SK-N-SH (cell line): ENCODE measurements around the gene AUTS2. TPM values are rescaled to one million over a fixed set of nuclear protein-coding genes. Genes with fewer than 3 reads are reported as not detected.

Experiments used
- CTCF ChIA-PET: fragments of 300-600, 350-600 bp; formaldehyde crosslinking; extraction: SDS; loops from one replicate; lab custom pipeline; 2021; lab: Yijun Ruan, JAX
- POLR2A ChIA-PET: fragments of 350-600 bp; sonication (Branson Sonifier 250); formaldehyde crosslinking; extraction: SDS; loops from one replicate; lab custom pipeline; 2020; ENCODE audit warnings: antibody characterized with exemption, inconsistent platforms; lab: Yijun Ruan, JAX
- DNase-seq: peaks from one replicate; pipeline ENCODE4 v3.0.0; 2012
- H2AFZ ChIP-seq: fragments of 200-600 bp; sonication (generic); 2 replicates; pipeline ENCODE4 v1.8.1; 2016; ENCODE audit warnings: antibody characterized with exemption, mild to moderate bottlenecking, low read depth
- H3F3A ChIP-seq: fragments of 200-600 bp; sonication (generic); replicated peaks from 2 replicates; pipeline ENCODE3; 2016; ENCODE audit warnings: antibody characterized with exemption, mild to moderate bottlenecking; ENCODE audit not compliant: insufficient read depth
- H3K27ac ChIP-seq, 2 experiments: fragments of 200-500 bp in 1 of 2; fragments of 200-600 bp in 1 of 2; sonication (Bioruptor generic) in 1 of 2; sonication (generic), shearing (Covaris generic) in 1 of 2; 2 replicates each; pipeline versions ENCODE4 v1.5.1 to v1.6.1; 2014 to 2016; ENCODE audit warnings: low read depth in 2 of 2, inconsistent platforms in 1 of 2, low read length in 1 of 2, mild to moderate bottlenecking in 1 of 2, mixed read lengths in 1 of 2
- H3K27me3 ChIP-seq: fragments of 200-600 bp; sonication (generic), shearing (Covaris generic); 2 replicates; pipeline ENCODE4 v1.6.1; 2016; ENCODE audit warnings: mixed run types; ENCODE audit not compliant: insufficient read depth
- H3K36me3 ChIP-seq, 2 experiments: fragments of 200-500 bp in 1 of 2; fragments of 200-600 bp in 1 of 2; sonication (Bioruptor generic) in 1 of 2; sonication (generic) in 1 of 2; replicated peaks in 1 of 2; 2 replicates each; pipeline versions ENCODE3 to v1.5.1; 2014 to 2016; ENCODE audit warnings: low read length in 1 of 2, mild to moderate bottlenecking in 1 of 2; ENCODE audit not compliant: insufficient read depth in 2 of 2, control insufficient read depth in 1 of 2
- H3K4me1 ChIP-seq, 2 experiments: fragments of 200-500 bp in 1 of 2; fragments of 200-600 bp in 1 of 2; sonication (Bioruptor generic) in 1 of 2; sonication (generic), shearing (Covaris generic) in 1 of 2; 2 replicates each; pipeline versions ENCODE4 v1.5.1 to v1.6.1; 2014 to 2016; ENCODE audit warnings: low read depth in 1 of 2, low read length in 1 of 2, mixed run types in 1 of 2; ENCODE audit not compliant: insufficient read depth in 2 of 2, control insufficient read depth in 1 of 2
- H3K4me2 ChIP-seq: fragments of 200-600 bp; sonication (generic), shearing (Covaris generic); 2 replicates; pipeline ENCODE4 v1.6.1; 2017; ENCODE audit warnings: mixed run types
- H3K4me3 ChIP-seq, 2 experiments: fragments of 200-500 bp in 1 of 2; fragments of 200-600 bp in 1 of 2; sonication (Bioruptor generic) in 1 of 2; sonication (generic), shearing (Covaris generic) in 1 of 2; 2 replicates each; pipeline versions ENCODE4 v1.5.1 to v1.8.1; 2014 to 2016; ENCODE audit warnings: low read depth in 2 of 2, inconsistent platforms in 1 of 2, low read length in 1 of 2, mild to moderate bottlenecking in 1 of 2, mixed read lengths in 1 of 2, moderate library complexity in 1 of 2
- H3K79me2 ChIP-seq: fragments of 200-600 bp; sonication (generic); 2 replicates; pipeline ENCODE4 v1.8.1; 2017; ENCODE audit warnings: mild to moderate bottlenecking; ENCODE audit not compliant: insufficient read depth
- H3K9ac ChIP-seq: fragments of 200-600 bp; sonication (generic); 2 replicates; pipeline ENCODE4 v1.6.1; 2017; ENCODE audit warnings: mixed run types
- H3K9me2 ChIP-seq: fragments of 200-600 bp; sonication (generic); 2 replicates; pipeline ENCODE4 v1.6.1; 2017; ENCODE audit warnings: mixed run types
- H3K9me3 ChIP-seq: fragments of 200-600 bp; sonication (generic); 2 replicates; pipeline ENCODE4 v1.6.1; 2017; ENCODE audit warnings: mixed run types, mild to moderate bottlenecking, moderate library complexity
- H4K20me1 ChIP-seq: fragments of 200-600 bp; sonication (generic); 2 replicates; pipeline ENCODE4 v1.6.1; 2017; ENCODE audit warnings: mild to moderate bottlenecking, mixed run types; ENCODE audit not compliant: insufficient read depth
- EP300 ChIP-seq, 2 experiments: IDR thresholded peaks; 2 replicates each; pipeline versions ENCODE4 v1.4.0 to v1.6.1; 2012; ENCODE audit warnings: borderline replicate concordance in 1 of 2, low read depth in 1 of 2, low read length in 1 of 2
- GABPA ChIP-seq: IDR thresholded peaks from 2 replicates; pipeline ENCODE4 v1.4.0; 2012; ENCODE audit warnings: low read depth, mild to moderate bottlenecking
- IRF3 ChIP-seq: fragments of 150-350 bp; IDR thresholded peaks from 2 replicates; pipeline ENCODE4 v1.6.1; 2016; ENCODE audit warnings: mild to moderate bottlenecking, low read depth, low read length
- JUND ChIP-seq: IDR thresholded peaks from 2 replicates; pipeline ENCODE4 v1.4.0; 2012
- MAX ChIP-seq: IDR thresholded peaks from 2 replicates; pipeline ENCODE4 v1.4.0; 2012; ENCODE audit warnings: low read depth
- MXI1 ChIP-seq: IDR thresholded peaks from 2 replicates; pipeline ENCODE4 v1.6.1; 2012; ENCODE audit warnings: mild to moderate bottlenecking, low read depth, low read length, improper control_type of control experiment
- NFIC ChIP-seq: IDR thresholded peaks from 2 replicates; pipeline ENCODE4 v1.4.0; 2012; ENCODE audit warnings: borderline replicate concordance
- NRF1 ChIP-seq: IDR thresholded peaks from 2 replicates; pipeline ENCODE4 v1.6.1; 2012; ENCODE audit warnings: low read depth, mild to moderate bottlenecking, low read length
- RAD21 ChIP-seq: IDR thresholded peaks from 2 replicates; pipeline ENCODE4 v1.6.1; 2012; ENCODE audit warnings: mild to moderate bottlenecking, low read length
- RCOR1 ChIP-seq: fragments of 150-350 bp; IDR thresholded peaks from 2 replicates; pipeline ENCODE4 v1.6.1; 2017; ENCODE audit warnings: antibody characterized with exemption, low read length
- REST ChIP-seq: IDR thresholded peaks from 2 replicates; pipeline ENCODE4 v1.6.1; 2012; ENCODE audit warnings: mild to moderate bottlenecking, low read depth, low read length, moderate library complexity
- RFX5 ChIP-seq: IDR thresholded peaks from 2 replicates; pipeline ENCODE4 v1.6.1; 2012; ENCODE audit warnings: mild to moderate bottlenecking, improper control_type of control experiment, low read length
- RXRA ChIP-seq: IDR thresholded peaks from 2 replicates; pipeline ENCODE4 v1.4.0; 2012; ENCODE audit warnings: low read depth, mild to moderate bottlenecking, borderline replicate concordance
- SIN3A ChIP-seq: IDR thresholded peaks from 2 replicates; pipeline ENCODE4 v1.6.1; 2012; ENCODE audit warnings: low read depth, mild to moderate bottlenecking, low read length, moderate library complexity, borderline replicate concordance
- TAF1 ChIP-seq: IDR thresholded peaks from 2 replicates; pipeline ENCODE4 v1.6.1; 2012; ENCODE audit warnings: low read depth, mild to moderate bottlenecking, low read length, moderate library complexity, borderline replicate concordance
- TCF12 ChIP-seq: IDR thresholded peaks from 2 replicates; pipeline ENCODE4 v1.4.0; 2012
- TEAD4 ChIP-seq: IDR thresholded peaks from 2 replicates; pipeline ENCODE4 v1.4.0; 2012; ENCODE audit warnings: mild to moderate bottlenecking, borderline replicate concordance; ENCODE audit not compliant: insufficient read depth
- WGBS: methylation state at CpG from one replicate; pipeline ENCODE4 v1.1.6; 2017; ENCODE audit warnings: low lambda C conversion rate; 5-methylcytosine and 5-hydroxymethylcytosine counted together
- polyA plus RNA-seq, 3 experiments: library from polyadenylated mRNA; depleted of rRNA; stranded (reverse); fragments of >200 nt; gene quantifications; 2 replicates each; pipeline ENCODE4 v1.2.3, GENCODE V29; 2012
- TF ChIP-seq, protein P1 (sequence below): fragments of 200-600 bp; sonication (generic); IDR thresholded peaks from 2 replicates; pipeline ENCODE4 v1.6.1; 2017; ENCODE audit warnings: antibody characterized with exemption, mild to moderate bottlenecking, moderate library complexity
- TF ChIP-seq, protein P2 (sequence below): fragments of 150-350 bp; IDR thresholded peaks from 2 replicates; pipeline ENCODE4 v1.6.1; 2017; ENCODE audit warnings: antibody characterized with exemption, low read length, low read depth, borderline replicate concordance
- TF ChIP-seq, protein P3 (sequence below): IDR thresholded peaks from 2 replicates; pipeline ENCODE4; 2012

The AUTS2 gene
- polyA plus RNA-seq, 1 of the 3 experiments (the other 2 are of a cell fraction): 15.6 TPM

GRCh38 chr7:70793821-70794220 is 1195.5 kb downstream of the AUTS2 start:
- no peak overlapping the region for H2AFZ ChIP-seq
- DNase-seq: no peak
- 87% methylated on average over 9 of the region's 9 CpGs for WGBS
- no peaks in the 10 kb centered on the region for H4K20me1 ChIP-seq
- no peak overlapping the region for H3K27ac ChIP-seq
- TF ChIP-seq TAF1: no peak
- no peak for TF ChIP-seq MAX
- TF ChIP-seq NRF1: no peak
- TF ChIP-seq RAD21: no peak
- no peak for TF ChIP-seq IRF3
- no peak for TF ChIP-seq REST
- no peak for TF ChIP-seq TEAD4
- no peak for TF ChIP-seq EP300 (IDR thresholded peaks at IDR 0.05; ENCODE audit: borderline replicate concordance in 1 of 2, low read depth in 1 of 2, low read length in 1 of 2)
- no peak for TF ChIP-seq JUND
- no peak for TF ChIP-seq SIN3A
- no peak for TF ChIP-seq RFX5
- TF ChIP-seq RXRA: no peak
- TF ChIP-seq GABPA: no peak
- TF ChIP-seq, protein P1, sequence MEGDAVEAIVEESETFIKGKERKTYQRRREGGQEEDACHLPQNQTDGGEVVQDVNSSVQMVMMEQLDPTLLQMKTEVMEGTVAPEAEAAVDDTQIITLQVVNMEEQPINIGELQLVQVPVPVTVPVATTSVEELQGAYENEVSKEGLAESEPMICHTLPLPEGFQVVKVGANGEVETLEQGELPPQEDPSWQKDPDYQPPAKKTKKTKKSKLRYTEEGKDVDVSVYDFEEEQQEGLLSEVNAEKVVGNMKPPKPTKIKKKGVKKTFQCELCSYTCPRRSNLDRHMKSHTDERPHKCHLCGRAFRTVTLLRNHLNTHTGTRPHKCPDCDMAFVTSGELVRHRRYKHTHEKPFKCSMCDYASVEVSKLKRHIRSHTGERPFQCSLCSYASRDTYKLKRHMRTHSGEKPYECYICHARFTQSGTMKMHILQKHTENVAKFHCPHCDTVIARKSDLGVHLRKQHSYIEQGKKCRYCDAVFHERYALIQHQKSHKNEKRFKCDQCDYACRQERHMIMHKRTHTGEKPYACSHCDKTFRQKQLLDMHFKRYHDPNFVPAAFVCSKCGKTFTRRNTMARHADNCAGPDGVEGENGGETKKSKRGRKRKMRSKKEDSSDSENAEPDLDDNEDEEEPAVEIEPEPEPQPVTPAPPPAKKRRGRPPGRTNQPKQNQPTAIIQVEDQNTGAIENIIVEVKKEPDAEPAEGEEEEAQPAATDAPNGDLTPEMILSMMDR: no peak
- TF ChIP-seq MXI1: no peak
- TF ChIP-seq, protein P2, sequence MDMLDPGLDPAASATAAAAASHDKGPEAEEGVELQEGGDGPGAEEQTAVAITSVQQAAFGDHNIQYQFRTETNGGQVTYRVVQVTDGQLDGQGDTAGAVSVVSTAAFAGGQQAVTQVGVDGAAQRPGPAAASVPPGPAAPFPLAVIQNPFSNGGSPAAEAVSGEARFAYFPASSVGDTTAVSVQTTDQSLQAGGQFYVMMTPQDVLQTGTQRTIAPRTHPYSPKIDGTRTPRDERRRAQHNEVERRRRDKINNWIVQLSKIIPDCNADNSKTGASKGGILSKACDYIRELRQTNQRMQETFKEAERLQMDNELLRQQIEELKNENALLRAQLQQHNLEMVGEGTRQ: no peak
- no peak for TF ChIP-seq NFIC
- no peak for TF ChIP-seq TCF12
- TF ChIP-seq RCOR1: no peak
- TF ChIP-seq, protein P3, sequence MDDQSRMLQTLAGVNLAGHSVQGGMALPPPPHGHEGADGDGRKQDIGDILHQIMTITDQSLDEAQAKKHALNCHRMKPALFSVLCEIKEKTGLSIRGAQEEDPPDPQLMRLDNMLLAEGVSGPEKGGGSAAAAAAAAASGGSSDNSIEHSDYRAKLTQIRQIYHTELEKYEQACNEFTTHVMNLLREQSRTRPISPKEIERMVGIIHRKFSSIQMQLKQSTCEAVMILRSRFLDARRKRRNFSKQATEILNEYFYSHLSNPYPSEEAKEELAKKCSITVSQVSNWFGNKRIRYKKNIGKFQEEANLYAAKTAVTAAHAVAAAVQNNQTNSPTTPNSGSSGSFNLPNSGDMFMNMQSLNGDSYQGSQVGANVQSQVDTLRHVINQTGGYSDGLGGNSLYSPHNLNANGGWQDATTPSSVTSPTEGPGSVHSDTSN: no peak
- H3K4me3 ChIP-seq: no peak overlapping the region
- no peaks in the 10 kb centered on the region for H3K79me2 ChIP-seq
- H3K4me1 ChIP-seq: peaks cover 0 to 14% of the 10 kb centered on the region in 2 experiments; a peak in 1 of 4 replicates
- H3F3A ChIP-seq: peaks cover 5% of the 10 kb centered on the region
- no peak overlapping the region for H3K9ac ChIP-seq
- H3K27me3 ChIP-seq: no peaks in the 10 kb centered on the region
- CTCF ChIA-PET: interaction anchor here (1.0 to 1.6 kb wide), 2 partner anchors 13 to 95 kb away, joined by 3 read pairs; no protein-coding TSS in a partner anchor
- H3K9me2 ChIP-seq: no peaks in the 10 kb centered on the region
- peaks cover 30 to 53% of the 10 kb centered on the region in 2 experiments for H3K36me3 ChIP-seq
- H3K9me3 ChIP-seq: no peaks in the 10 kb centered on the region
- no peak overlapping the region for H3K4me2 ChIP-seq
- POLR2A ChIA-PET: no interaction called here
